NCI-H1436 treated with DMSO at 0.1 percent for 48 hours (cell line): ENCODE results near the gene NBAS.

Experiments
- DNase-seq: peaks from one replicate; lab custom pipeline; 2025; lab: John Stamatoyannopoulos, UW

The NBAS gene

DNA sequence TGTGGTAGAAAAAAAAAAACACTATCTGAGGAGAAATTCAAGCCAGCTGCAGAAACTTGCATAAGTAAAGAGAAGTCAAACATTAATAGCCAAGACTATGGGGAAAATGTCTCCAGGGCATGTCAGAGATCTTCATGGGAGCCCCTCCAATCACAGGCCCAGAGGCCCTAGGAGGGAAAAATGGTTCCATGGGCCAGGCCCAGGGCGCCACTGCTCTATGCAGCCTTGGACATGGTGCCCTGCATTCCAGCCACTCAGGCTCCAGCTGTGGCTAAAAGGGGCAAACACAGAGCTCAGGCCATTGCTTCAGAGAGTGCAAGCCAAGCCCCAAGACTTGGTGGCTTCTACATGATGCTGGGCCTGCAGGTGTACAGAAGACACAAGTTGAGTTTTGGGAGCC, 354.7 kb downstream of the NBAS start:
- no peak for DNase-seq

DNA sequence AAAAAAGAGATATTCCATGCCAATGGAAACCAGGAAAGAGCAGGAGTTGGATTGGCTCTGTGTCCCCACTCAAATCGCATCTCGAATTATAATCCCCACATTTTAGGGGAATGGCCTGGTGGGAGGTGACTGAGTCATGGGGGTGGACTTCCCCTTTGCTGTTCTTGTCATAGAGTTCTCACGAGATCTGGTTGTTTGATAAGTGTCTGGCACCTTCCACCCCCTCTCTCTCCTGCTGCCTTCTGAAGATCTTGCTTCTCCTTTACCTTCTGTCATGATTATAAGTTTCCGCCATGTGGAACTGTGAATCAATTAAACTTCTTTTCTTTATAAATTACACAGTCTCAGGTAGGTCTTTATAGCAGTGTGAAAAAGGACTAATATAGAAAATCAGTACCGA, 355.6 kb downstream of the NBAS start:
- no peak for DNase-seq

DNA sequence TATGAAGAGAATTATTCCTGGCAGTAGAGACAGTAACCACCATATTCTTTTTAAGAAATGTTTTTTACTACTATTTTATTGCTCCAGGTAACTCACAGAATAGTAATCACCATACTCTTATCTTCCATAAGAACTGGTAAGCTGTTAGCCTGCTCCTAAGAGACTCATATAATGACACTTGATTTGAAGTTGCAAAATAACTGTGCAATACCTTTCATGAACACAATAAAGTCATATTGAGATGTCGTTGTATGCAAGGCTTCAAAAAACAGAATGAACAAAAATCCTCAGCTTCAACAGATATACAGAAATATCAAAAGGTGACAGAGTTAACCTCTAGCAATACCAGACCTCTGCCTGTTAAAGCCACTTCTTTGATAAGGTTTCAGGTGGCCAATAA, 360.1 kb downstream of the NBAS start:
- no peak for DNase-seq

DNA sequence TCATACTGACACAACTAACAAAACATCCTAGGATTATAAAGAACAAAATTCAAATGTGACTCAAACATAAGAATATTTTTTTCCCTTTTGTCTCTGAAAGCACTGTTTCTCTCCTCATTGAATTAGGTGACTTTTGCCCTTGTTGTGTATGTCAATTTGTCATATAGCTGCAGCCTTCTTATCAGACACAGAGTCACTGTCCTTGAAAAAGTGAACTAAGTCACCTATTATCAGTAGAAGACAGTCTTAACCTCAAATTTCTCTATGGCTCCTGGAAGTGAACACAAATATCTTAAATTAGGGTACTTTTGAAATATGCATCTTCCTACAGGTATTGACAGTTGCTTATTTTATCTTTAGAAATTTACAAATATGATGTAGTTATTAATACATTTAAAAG, 360.6 kb downstream of the NBAS start:
- DNase-seq = no peak

DNA sequence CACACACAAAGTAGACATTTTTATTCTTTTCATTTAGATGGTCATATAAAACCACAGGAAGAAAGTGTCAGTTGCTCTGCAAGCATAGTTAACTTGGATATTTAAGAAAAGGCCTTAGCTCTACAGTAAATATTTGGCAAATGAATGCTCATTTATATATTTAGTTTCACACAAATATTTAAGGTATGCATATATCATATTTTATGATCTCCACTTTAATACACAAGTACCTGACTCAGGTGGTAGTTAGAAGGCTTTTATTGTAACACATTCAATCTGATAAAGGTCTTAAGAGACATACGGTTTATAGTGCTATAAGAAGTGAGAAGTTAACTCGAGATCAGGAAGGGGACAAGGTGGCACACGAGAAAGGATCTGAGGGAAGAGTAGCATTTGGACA, 363.1 kb downstream of the NBAS start:
- DNase-seq = no peak

DNA sequence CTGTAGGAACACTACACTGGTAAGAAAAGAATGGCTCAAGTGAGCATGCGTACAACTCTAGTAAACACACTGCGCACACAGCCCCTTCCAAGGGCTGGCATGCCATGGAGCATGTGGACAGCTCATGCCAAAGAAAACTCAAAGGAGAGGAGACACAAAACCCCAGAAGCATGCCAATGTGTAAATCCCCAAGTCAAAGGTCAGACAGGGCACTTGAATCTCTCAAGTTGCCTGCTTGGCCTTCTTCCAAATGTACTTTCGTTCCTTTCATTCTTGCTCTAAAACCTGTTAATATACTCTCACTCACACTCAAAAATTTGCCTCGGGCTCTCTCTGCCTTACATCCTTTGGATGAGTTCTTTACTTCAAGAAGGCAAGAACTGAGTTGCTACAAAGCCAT, 365.3 kb downstream of the NBAS start:
- DNase-seq = no peak

DNA sequence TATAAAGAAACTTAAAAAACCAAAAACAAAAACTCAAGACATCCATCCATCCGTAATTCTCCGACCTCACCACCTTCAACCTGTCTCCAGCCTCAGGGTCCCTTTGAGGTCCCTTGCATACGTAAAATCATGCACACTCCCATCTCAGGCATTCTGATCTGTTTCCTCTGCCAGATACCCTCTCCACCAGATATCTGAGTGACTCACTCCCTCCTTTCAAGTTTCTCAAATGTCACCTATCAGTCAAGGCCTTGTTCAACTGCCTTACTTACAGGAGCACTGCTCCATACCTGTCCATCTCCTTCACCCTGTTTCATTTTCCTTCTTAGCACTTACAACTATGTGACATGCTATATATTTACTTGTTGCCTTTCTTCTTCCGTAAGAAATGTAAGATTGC, 369.3 kb downstream of the NBAS start:
- DNase-seq = no peak

DNA sequence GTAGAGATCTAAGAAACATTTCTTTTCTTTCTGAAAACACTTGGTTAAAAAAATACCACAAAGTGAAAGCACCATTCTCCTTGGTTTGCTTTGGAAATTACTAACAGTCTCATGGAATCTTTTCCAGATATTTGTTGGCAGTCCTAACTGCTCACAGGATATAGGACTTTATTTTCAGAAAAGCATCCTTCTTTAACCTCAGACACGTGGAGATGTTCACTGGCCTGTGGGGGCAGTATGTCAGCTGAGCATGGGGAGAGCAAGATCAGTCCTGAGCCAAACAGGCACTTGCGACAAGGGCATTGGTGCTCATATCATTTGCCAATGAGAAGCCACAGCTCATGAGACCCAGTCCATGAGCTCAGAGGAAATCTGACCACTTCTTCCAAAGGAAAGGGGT, 371.9 kb downstream of the NBAS start:
- no peak for DNase-seq

DNA sequence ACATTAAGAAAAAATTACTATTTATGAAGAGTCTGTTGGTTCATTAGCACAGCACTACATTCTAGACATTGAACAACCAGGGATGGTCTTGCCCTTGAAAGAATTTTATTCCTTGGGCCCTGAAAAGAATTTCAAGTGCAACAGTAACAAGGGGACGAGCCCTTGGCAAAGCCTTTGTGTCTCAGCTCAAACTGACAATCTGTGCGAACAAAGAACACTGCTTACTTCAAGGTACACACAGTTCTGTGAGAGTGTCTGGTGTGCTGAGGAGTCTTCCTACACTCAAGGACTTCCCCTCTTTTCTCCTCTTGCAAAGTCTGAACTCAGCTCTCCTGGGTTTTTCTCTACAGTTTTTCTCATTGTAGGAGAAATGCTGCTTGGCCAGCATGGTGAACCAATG, 373.4 kb downstream of the NBAS start:
- DNase-seq = no peak

DNA sequence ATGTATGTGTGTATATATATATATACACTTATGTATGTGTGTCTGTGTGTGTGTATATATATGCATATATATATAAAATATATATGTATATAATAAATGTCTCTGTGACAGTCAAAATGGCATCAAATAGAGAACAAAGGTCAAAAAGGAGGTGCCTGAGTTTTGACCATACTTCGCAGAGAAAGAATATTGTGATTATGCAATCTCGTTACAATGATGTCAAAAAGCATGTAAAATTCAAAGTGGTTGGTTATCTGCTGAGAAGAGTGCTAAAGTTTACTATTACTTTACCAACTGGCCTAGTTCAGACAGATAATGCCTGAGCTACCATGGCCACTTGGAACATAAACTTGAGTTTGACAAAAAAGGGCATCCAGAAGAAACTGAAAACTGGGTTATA, 375.0 kb downstream of the NBAS start:
- DNase-seq = no peak

DNA sequence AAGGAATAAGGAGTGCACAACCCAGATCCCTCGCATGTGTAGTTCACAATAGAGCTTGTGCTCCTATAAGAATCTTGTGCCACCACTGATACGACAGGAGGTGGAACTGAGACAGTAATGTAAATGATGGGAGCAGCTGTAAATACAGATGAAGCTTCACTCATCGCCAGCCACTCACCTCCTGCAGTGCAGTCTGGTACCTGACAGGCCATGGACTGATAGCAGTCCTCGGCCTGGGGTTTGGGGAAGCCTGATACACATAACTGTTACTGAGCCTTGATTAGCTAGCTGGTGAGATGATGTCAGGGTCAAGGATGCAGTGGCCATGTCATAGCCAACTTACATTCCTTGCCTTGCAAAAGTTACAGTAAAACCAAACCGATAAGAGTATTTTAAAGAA, 376.6 kb downstream of the NBAS start:
- no peak for DNase-seq

DNA sequence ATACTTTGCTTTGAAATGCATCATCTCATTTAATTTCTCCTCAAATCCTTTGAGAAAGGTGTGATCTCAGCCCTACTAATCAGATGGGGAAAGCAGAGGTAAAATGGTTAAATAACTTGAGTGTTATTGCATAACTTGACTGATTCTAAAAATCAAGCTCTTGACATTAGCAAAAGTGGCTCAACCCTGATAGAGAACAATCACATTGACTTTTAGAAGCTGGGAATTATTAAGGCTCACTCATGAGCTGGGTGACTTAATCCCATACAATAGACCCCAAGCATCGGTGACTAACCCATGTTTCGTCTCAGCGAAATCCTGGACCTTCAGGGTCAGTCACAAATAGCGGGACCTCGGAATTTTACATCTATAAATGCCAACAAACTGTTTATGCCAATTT, 378.9 kb downstream of the NBAS start:
- no peak for DNase-seq

DNA sequence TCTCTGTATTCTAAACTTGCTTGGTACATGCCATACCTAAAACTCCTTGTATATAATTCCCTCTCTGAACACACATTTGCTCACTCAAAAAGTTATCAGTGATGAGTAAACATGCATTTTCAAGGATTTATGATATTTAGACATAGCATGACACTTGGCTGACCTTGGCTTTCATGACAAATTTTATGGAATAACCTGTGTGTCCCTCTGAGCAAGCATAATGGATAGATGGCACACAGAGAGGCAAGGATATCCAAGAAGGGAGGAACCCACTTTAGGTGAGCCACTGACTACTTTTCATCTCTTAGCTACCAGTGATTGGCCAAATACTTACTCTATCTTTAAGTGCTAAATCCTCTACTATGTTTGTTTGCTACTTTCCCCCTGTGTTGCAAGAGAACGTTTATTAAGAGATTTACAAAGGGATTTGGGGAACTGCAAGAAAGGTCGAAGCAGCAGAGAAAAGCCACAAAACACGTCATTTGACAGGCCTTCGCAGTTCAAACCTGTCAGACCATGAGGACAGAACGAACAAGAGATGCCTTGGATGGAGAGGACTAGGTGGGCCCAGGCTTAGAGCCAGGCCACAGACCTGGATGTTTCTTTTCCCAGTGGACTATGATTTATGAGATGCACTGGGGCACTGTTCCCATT, 379.9 kb downstream of the NBAS start:
- DNase-seq = no peak

DNA sequence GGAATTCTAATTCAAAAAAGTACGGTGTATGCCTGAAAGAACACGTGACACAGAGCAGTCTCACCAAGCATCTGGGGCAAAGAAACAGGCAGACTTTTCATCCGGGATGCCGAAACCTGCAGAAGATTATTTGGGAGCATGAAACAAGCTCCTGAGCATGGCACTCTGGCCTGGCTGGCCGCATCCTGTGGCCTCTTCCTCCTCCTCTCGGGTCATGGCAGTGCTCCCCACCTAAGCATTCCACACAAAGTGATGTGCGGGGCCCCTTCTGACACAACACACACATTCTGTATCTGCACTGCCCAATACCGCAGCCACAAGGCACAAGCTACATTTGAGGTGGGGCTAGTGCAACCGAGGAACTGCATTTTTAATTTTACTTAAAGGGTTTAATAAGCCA, 380.8 kb downstream of the NBAS start:
- no peak for DNase-seq

DNA sequence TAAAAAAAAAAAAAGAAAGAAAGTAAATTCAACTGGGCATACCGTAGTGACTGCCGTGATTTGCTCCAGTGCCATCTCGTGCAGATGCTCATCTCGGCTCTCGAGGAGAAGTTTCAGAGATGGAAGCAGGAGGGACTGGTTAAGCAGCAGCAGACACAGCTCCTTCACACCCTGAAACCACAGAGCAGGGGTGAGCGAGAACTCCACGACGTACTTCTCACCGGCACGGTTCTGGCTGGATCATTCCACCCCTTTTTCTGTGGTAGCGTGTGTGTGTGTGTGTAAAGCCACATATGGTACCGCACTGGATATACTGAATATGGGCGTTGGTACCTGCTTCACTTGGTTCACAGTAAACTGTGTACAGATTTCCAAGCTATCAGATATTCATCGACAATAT, 382.2 kb downstream of the NBAS start:
- DNase-seq = no peak

DNA sequence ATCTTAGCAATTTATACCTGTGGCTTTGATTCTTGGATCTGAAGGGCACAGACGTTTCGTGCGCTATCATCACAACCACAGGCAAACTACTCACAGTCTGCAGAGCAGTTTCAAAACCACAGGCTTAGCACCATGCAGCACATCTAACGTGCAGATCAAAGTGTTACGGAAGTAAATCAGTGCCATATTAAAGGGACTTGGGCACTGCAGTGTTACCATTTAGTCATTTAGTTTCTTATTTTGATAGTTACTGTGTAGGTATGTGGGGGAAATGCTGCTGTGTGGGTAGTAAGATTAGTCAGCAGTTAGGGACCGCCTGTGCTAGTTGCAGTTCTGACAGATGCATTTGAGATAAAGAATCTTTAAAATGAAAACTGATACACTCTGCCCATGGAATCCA, 384.0 kb downstream of the NBAS start:
- no peak for DNase-seq

DNA sequence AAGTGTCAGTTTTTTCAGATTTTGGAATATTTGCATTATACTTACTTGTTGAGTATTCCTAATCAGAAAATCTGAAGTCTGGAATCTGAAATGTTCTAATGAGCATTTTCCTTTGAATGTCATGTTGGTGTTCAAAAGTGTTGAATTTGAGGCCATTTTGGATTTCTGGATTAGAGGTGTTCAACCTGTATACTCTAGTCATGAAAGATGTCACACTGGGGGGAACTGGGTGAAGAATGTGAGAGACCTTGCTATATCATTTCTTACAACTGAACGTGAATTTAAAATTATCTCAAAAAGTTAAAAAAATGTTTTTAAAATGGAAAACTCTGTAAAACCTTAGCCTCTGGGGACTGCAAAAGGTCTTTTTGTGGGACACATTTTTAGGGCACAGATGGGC, 384.5 kb downstream of the NBAS start:
- no peak for DNase-seq

DNA sequence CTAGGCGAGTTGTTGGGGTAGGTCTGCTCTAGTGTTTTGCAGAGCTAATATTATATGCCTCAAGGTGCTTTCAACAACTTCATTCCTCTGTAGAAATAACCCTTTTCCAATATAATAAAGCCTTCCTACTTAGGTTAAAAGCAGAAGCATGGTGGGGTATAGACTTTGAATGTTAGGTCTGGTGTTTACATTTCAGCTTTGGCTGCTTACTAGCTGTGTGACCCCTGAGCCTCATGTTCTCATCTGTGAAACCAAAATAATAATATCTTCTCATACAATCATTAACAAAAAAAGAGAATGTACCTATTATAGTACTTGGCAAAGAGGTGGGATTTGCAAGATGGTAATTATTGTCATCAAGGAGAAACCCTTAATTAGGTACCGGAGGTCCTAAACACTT, 386.6 kb downstream of the NBAS start:
- DNase-seq = no peak

DNA sequence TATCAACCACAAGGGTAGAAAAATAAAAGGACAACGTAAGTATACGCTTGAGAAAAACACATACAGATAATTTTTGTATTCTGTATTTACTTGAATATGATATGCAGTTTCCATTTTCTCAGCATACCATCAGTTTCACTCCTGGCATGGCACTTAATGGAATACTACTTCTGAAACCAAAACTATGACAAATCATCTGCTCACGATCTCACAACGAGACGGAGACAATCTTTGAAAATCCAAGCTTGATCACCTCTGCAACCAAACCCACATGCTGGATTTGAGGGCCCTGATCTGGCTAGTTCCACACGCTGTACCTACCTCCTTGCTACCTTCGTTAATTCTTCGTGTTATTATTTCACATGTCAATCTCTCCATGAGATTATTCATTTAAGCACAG, 387.6 kb downstream of the NBAS start:
- no peak for DNase-seq

DNA sequence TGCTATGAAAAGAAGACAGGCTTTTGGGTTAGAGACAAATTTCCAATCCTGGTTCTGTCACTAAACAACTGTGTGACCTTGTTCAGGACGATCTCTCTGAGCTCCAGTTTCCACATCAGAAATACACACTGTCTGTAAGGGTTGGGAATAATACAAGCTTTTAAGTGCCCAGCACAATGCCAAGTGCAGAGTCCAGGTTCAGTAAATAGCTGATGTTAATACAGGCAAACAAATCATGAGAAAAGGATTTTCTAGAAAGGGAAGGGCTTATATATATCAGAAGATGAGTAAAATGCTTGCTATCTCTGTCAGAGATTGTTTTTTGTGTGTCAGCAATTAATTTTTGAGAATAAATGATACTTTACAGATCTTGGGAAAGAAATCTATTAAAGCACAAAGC, 388.3 kb downstream of the NBAS start:
- DNase-seq = no peak

DNA sequence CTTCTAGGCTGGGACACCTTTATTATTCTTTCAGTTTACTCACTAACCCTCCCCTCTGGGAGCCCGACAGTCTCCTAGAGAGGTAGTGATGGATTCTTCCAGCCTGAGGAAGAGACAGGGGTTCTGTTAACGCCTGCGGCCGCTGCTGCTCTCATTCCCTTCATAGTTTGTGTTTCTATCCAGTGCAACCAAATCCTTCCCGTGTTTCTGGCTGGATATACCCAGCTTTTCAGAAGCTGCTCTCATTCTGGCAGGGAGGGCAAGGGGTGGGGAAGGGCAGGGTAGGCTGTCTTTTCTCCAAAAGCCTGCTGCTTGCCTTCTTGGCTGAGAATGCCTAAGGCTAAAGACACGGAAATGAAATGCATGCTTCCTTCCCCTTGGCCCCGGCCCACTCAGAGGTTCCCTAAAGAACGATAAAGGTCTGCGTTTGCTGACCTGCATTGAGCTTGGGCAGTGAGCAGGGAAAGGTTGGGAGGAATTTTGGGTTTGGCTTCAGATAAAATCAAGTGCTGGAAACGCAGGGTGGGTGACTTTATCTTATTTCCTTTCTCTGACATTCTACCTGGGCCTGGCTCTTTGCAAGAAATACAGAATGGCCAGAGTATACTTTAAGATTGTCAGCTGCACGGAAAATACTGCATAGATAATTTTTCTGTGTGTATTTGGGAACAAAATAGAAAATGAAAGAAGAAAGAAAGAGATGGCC, 390.9 kb downstream of the NBAS start:
- DNase-seq = no peak

DNA sequence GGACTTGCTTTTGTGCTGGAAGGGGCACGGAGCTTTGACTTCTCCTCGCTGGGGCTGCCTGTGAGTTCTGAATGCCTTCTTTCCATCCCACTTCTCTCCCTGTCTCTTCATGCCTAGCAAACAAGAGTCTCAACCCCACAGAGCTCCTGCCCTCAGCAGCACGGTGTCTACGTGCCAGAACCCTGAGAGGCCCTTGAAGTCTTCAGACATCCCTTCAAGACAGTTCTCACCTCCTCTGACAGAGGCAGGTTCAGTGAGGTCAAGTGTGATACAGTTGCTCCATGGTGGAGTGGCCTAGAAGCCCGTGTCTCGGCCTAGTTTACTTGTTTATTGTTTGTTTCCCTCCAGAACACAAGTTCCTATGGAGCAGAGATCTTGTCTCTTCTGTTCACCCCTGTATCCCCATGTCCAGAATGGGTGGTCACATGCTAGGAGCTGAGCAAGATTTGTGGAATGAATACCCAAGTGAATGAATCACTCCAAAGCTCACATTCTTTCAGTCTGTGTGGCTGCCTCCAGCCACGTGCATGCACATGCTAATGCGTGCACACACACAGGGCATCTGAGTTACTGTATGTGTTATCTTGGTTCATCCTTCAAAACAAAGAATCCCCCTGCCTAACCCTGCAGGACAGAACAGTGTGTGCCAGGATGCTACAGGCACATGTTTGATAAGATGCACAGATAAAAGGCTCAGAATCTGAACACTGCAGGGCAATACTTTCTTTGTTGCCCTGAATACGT, 391.6 kb downstream of the NBAS start:
- no peak for DNase-seq

DNA sequence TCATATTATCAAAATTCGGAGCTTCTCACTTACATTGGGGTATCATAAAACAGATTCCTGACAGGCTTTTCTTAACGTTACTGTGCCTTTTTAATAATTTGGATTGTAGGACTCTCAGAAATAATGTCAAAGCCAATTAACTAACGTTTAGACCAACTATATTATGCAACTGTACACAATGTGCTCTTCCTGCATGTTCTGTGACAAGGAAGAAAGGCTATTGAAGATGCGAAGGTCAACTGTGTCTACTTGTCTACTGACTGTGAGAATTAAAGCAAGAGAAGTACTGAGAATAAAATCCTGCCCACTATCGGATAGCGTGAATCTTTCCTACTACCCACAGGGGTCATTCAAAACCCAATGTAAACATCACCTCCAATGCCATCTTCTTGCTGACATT, 393.0 kb downstream of the NBAS start:
- DNase-seq = no peak

DNA sequence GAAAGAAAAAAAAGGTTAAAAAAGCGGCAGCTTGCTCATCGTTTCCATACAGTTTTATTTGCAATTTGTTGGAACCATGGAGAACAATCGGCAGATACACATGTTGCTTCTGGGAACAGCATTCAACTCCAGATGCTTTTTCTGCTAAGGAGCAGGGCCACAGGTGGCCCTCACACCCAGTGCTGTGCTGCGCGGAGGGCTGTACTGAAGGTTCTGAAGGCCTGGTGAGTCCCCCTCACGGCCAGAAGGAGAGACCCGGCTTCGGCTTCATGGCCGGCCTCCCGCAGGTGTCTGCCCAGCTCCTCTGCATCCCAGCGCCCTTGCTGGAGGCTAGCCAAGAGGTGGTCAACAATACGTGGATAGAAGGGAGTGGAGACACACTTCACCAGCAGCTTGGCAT, 394.3 kb downstream of the NBAS start:
- DNase-seq = no peak
